ENCODE results near the gene ERCC8.

ERCC8 gene

DNA sequence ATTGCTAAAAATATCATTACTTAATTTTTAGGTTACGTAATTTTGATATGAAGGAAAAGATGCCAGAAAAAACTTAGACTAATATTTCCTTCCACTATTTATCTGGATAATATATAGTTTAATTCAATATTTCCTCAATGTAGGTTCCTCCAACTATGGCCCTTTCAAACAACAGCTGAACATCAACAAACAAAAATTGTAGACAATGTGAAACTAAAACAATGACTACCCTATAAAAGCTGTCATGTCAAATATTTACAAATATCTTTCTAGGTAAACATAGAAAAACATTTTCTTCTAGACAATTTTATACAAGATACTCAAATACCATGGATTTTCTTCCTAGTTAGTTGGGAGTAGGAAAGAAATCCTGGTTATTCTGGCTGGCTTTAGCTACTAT, 117.7 kb downstream of the ERCC8 start:
- H3K27ac ChIP-seq: no peak overlapping the region

DNA sequence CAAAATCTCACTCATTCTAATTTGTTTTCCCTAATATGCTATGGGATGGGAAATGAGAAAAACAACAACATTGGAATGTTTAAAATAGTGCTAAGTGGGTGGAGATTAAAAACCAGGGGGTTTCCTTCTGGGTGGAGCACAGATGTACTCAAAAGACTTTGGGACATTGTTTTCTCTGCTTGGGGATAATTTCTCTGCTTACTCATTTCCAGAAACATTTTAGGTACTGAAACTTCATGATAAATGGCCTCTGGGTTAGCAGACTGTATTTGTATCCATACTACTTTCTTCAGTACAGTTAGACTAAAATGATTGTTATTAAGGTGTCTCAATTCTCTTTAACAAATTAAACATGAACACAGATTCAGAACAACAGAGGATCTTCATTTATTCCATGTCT, 118.2 kb downstream of the ERCC8 start:
- no peak overlapping the region for H3K27ac ChIP-seq
- TF ChIP-seq, protein P1, sequence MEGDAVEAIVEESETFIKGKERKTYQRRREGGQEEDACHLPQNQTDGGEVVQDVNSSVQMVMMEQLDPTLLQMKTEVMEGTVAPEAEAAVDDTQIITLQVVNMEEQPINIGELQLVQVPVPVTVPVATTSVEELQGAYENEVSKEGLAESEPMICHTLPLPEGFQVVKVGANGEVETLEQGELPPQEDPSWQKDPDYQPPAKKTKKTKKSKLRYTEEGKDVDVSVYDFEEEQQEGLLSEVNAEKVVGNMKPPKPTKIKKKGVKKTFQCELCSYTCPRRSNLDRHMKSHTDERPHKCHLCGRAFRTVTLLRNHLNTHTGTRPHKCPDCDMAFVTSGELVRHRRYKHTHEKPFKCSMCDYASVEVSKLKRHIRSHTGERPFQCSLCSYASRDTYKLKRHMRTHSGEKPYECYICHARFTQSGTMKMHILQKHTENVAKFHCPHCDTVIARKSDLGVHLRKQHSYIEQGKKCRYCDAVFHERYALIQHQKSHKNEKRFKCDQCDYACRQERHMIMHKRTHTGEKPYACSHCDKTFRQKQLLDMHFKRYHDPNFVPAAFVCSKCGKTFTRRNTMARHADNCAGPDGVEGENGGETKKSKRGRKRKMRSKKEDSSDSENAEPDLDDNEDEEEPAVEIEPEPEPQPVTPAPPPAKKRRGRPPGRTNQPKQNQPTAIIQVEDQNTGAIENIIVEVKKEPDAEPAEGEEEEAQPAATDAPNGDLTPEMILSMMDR (IDR thresholded peaks at IDR 0.05): no peak

More for the DNA sequence above, 117.7 kb downstream of the ERCC8 start:
- TF ChIP-seq, protein P1 (IDR thresholded peaks at IDR 0.05): no peak
- TF ChIP-seq ZFX (IDR thresholded peaks at IDR 0.05; ENCODE audit: borderline replicate concordance): no peak
